Smooth muscle cell (in vitro differentiated cells): Measurements from ENCODE around the gene TMEM238L. TPM values are rescaled to one million over a fixed set of nuclear protein-coding genes. Genes with fewer than 3 reads are reported as not detected.

Experiments
- DNase-seq: peaks from one replicate; lab custom pipeline; 2025; ENCODE audit not compliant: unreplicated experiment; lab: John Stamatoyannopoulos, UW
- H2AFZ ChIP-seq: fragments of 200-600 bp; sonication (generic); 2 replicates; pipeline ENCODE4 v1.6.0; 2016; ENCODE audit warnings: antibody characterized with exemption, low read depth, mild to moderate bottlenecking
- H3F3A ChIP-seq: fragments of 200-600 bp; sonication (generic); 2 replicates; pipeline ENCODE4 v1.6.0; 2017; ENCODE audit warnings: antibody characterized with exemption, low read depth
- H3K27ac ChIP-seq: fragments of 200-600 bp; sonication (generic); 2 replicates; pipeline ENCODE4 v1.5.1; 2016; ENCODE audit warnings: low read depth, mild to moderate bottlenecking
- H3K27me3 ChIP-seq: fragments of 200-600 bp; sonication (generic); 2 replicates; pipeline ENCODE4 v1.6.1; 2016; ENCODE audit warnings: low read depth, mild to moderate bottlenecking
- H3K36me3 ChIP-seq: fragments of 200-600 bp; sonication (generic); 2 replicates; pipeline ENCODE4 v1.5.1; 2016; ENCODE audit warnings: low read depth
- H3K4me1 ChIP-seq: fragments of 200-600 bp; sonication (generic); 2 replicates; pipeline ENCODE4 v1.5.1; 2016; ENCODE audit warnings: low read depth
- H3K4me2 ChIP-seq: fragments of 200-600 bp; sonication (generic); 2 replicates; pipeline ENCODE4 v1.6.0; 2016; ENCODE audit warnings: mild to moderate bottlenecking
- H3K4me3 ChIP-seq: fragments of 200-600 bp; sonication (generic); 2 replicates; pipeline ENCODE4 v1.5.1; 2016; ENCODE audit warnings: mild to moderate bottlenecking
- H3K79me2 ChIP-seq: fragments of 200-600 bp; sonication (generic); 2 replicates; pipeline ENCODE4 v1.6.0; 2016; ENCODE audit warnings: low read depth, mild to moderate bottlenecking
- H3K9ac ChIP-seq: fragments of 200-600 bp; sonication (generic); 2 replicates; pipeline ENCODE4 v1.6.0; 2016; ENCODE audit warnings: low read depth
- H3K9me3 ChIP-seq: fragments of 200-600 bp; sonication (generic); replicated peaks from 2 replicates; pipeline ENCODE4 v1.5.1; 2016; ENCODE audit warnings: low read depth
- H4K20me1 ChIP-seq: fragments of 200-600 bp; sonication (generic); 2 replicates; pipeline ENCODE4 v1.6.0; 2016; ENCODE audit warnings: low read depth
- WGBS: methylation state at CpG from one replicate; pipeline ENCODE4 v1.1.7; 2016; ENCODE audit warnings: low lambda C conversion rate; 5-methylcytosine and 5-hydroxymethylcytosine counted together
- polyA plus RNA-seq: library from polyadenylated mRNA; unstranded; fragments of >200 nt; fragmentation: Nextera tagmentation; extraction: Ambion mirVana; gene quantifications from 2 replicates; pipeline ENCODE4 v1.2.1, GENCODE V29; 2016
- total RNA-seq: library from RNA; depleted of rRNA; stranded (reverse); fragments of >200 nt; gene quantifications from 2 replicates; pipeline ENCODE4 v1.2.3, GENCODE V29; 2014
- TF ChIP-seq, protein P1 (sequence below): fragments of 200-600 bp; sonication (generic); IDR thresholded peaks from 2 replicates; pipeline ENCODE4 v1.5.1; 2017; ENCODE audit warnings: borderline replicate concordance, mild to moderate bottlenecking, antibody characterized with exemption; ENCODE audit not compliant: insufficient read depth, poor library complexity, severe bottlenecking

TMEM238L gene
- total and polyA plus RNA-seq, 2 experiments from 2014 or later = not detected

DNA sequence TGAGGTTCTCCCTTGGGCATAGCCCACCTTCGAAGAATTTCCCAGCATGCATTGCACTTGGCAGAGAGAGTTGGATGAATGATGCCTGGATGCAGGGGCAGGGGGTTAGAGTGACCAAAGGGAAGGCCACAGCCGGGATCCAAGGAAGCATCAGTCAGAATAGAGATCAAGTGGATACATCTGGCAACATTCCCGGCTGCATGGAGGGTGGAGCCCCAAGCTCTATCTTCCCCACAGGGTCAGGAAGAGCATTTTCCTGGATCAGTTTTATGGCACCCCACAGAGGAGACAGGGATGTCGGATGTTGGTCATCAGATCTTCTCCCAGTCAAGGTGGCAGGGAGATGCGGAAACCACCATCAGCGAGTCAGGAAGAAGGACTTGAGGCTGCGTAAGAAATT lies 21.0 kb upstream of the TMEM238L start:
- H3K79me2 ChIP-seq = no peaks in the 10 kb centered on the region
- no peak overlapping the region for H3K27ac ChIP-seq
- H3K27me3 ChIP-seq = no peaks in the 10 kb centered on the region
- H2AFZ ChIP-seq = no peak overlapping the region
- no peak for DNase-seq
- H3K4me3 ChIP-seq = no peak overlapping the region
- no peaks in the 10 kb centered on the region for H3F3A ChIP-seq
- H3K9ac ChIP-seq = no peak overlapping the region
- H3K36me3 ChIP-seq = no peaks in the 10 kb centered on the region
- TF ChIP-seq, protein P1, sequence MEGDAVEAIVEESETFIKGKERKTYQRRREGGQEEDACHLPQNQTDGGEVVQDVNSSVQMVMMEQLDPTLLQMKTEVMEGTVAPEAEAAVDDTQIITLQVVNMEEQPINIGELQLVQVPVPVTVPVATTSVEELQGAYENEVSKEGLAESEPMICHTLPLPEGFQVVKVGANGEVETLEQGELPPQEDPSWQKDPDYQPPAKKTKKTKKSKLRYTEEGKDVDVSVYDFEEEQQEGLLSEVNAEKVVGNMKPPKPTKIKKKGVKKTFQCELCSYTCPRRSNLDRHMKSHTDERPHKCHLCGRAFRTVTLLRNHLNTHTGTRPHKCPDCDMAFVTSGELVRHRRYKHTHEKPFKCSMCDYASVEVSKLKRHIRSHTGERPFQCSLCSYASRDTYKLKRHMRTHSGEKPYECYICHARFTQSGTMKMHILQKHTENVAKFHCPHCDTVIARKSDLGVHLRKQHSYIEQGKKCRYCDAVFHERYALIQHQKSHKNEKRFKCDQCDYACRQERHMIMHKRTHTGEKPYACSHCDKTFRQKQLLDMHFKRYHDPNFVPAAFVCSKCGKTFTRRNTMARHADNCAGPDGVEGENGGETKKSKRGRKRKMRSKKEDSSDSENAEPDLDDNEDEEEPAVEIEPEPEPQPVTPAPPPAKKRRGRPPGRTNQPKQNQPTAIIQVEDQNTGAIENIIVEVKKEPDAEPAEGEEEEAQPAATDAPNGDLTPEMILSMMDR = no peak
- 94% methylated on average over 7 of the region's 7 CpGs for WGBS
- no peak overlapping the region for H3K4me2 ChIP-seq
- no peaks in the 10 kb centered on the region for H3K4me1 ChIP-seq
- no peaks in the 10 kb centered on the region for H3K9me3 ChIP-seq
- H4K20me1 ChIP-seq = no peaks in the 10 kb centered on the region

DNA sequence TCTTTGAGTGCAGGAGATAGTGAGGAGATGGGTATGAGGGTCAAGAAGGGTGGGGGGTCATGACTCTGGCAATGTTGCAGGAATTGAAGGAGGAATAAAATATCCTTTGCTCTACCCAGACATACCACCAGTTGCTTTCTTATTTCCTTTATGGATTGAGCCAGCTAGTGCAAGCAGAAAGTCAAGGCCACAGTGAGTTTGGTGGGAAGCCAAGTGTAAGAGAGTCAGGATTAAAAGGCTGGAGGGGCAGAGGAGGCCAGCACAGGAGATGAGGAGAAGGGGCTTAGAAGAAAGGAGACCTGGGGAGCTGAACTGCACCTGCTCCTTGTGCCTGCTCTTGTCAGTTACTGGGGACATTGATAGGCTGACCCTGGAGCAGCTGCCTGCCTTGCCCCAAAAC lies 17.9 kb upstream of the TMEM238L start:
- H3F3A ChIP-seq = no peaks in the 10 kb centered on the region
- TF ChIP-seq, protein P1 = no peak
- peaks cover 7% of the 10 kb centered on the region for H3K27me3 ChIP-seq
- H3K27ac ChIP-seq = no peak overlapping the region
- no peaks in the 10 kb centered on the region for H3K36me3 ChIP-seq
- no peak overlapping the region for H2AFZ ChIP-seq
- no peaks in the 10 kb centered on the region for H4K20me1 ChIP-seq
- H3K9ac ChIP-seq = no peak overlapping the region
- no peak overlapping the region for H3K4me2 ChIP-seq
- no peaks in the 10 kb centered on the region for H3K9me3 ChIP-seq
- no peak overlapping the region for H3K4me3 ChIP-seq
- no peak for DNase-seq
- no peaks in the 10 kb centered on the region for H3K4me1 ChIP-seq
- no peaks in the 10 kb centered on the region for H3K79me2 ChIP-seq

DNA sequence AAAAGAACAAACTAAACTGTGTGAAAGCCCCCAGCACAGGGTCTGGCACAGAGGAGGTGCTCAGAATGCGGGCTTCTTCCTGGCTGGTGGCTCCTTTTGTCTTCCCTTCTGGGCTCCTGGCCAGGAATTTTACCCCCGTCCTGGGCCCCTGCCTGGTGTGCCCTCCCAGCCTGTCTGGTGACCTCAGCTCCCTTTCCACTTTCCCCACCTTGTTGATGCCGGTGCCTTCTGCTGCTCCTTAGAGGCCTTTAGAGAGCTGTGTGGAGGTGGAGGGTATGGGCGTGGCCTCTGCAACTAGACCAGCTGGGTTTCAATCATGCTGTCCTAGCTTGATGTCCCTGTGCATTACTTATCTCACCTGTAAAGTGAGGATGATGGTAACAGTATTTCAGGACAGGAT lies 17.2 kb upstream of the TMEM238L start:
- no peak for DNase-seq
- no peaks in the 10 kb centered on the region for H3F3A ChIP-seq
- H4K20me1 ChIP-seq = no peaks in the 10 kb centered on the region
- no peaks in the 10 kb centered on the region for H3K36me3 ChIP-seq
- H3K79me2 ChIP-seq = no peaks in the 10 kb centered on the region
- H3K9me3 ChIP-seq = no peaks in the 10 kb centered on the region
- H3K4me3 ChIP-seq = no peak overlapping the region
- no peak overlapping the region for H2AFZ ChIP-seq
- WGBS = 78% methylated on average over 4 of the region's 4 CpGs
- no peak overlapping the region for H3K9ac ChIP-seq
- H3K4me2 ChIP-seq = no peak overlapping the region
- no peaks in the 10 kb centered on the region for H3K4me1 ChIP-seq
- no peak overlapping the region for H3K27ac ChIP-seq
- peaks cover 7% of the 10 kb centered on the region for H3K27me3 ChIP-seq
- TF ChIP-seq, protein P1 = no peak

DNA sequence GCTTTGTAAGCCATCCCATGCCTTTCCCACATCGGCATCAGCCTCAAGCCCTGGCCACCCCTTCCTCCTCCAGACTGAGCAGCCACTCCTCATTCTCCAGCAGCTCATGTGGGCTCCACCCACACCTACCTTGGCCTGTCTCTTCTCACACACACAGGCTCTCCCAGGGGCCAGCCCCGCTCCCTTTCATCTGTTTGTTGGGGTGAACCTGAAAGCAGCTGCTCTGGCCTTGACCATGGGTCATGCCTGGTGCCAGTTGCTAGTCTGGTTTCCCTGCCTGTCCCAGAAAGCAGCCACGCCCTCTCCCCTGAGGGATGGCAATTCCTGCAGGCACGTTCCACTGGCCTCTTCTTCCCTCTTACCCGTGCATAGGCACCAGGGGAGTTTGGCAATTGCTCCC lies 11.4 kb upstream of the TMEM238L start:
- Histone ChIP-seq H3K4me1 (no peaks in the 10 kb centered on the region), H3K27ac (no peak overlapping the region), H3K4me2 (no peak overlapping the region), H2AFZ (no peak overlapping the region), H3K36me3 (no peaks in the 10 kb centered on the region), H3F3A (no peaks in the 10 kb centered on the region), H3K9ac (no peak overlapping the region), H3K4me3 (no peak overlapping the region), H3K27me3 (peaks cover 7% of the 10 kb centered on the region), H3K9me3 (no peaks in the 10 kb centered on the region), H3K79me2 (no peaks in the 10 kb centered on the region), H4K20me1 (no peaks in the 10 kb centered on the region)
- TF ChIP-seq, protein P1 = no peak
- WGBS = 88% methylated on average over 5 of the region's 5 CpGs
- DNase-seq = no peak
